GM23338 (cell line): ENCODE results near the gene MERTK. TPM values are rescaled to one million over a fixed set of nuclear protein-coding genes. Genes with fewer than 3 reads are reported as not detected.

Source experiments
- ATAC-seq: fragments of 200-7000 bp; cut with Tn5 transposase; 3 replicates; pipeline ENCODE4 v1.9.1; 2020
- DNase-seq: peaks from one replicate; pipeline ENCODE4 v3.0.0-alpha.2; 2015; ENCODE audit warnings: low spot score
- H2AFZ ChIP-seq: fragments of 200-600 bp; sonication (generic); 2 replicates; pipeline ENCODE4 v1.8.0; 2016; ENCODE audit warnings: antibody characterized with exemption, mild to moderate bottlenecking, moderate library complexity
- H3F3A ChIP-seq: fragments of 200-600 bp; sonication (generic); replicated peaks from 2 replicates; pipeline ENCODE4 v1.8.0; 2017; ENCODE audit warnings: antibody characterized with exemption, mixed run types, low read depth
- H3K27ac ChIP-seq: fragments of 200-600 bp; sonication (generic); 2 replicates; pipeline ENCODE4 v1.6.1; 2016; ENCODE audit warnings: low read depth
- H3K27me3 ChIP-seq: fragments of 200-600 bp; sonication (generic); 2 replicates; pipeline ENCODE4 v1.8.0; 2016; ENCODE audit warnings: mild to moderate bottlenecking, mixed run types, moderate library complexity; ENCODE audit not compliant: insufficient read depth
- H3K36me3 ChIP-seq: fragments of 200-600 bp; sonication (generic); 2 replicates; pipeline ENCODE4 v1.8.0; 2016; ENCODE audit warnings: mild to moderate bottlenecking; ENCODE audit not compliant: insufficient read depth
- H3K4me1 ChIP-seq: fragments of 200-600 bp; sonication (generic); 2 replicates; pipeline ENCODE4 v1.8.0; 2016; ENCODE audit warnings: mild to moderate bottlenecking, moderate library complexity; ENCODE audit not compliant: insufficient read depth
- H3K4me2 ChIP-seq: fragments of 200-600 bp; sonication (generic); 2 replicates; pipeline ENCODE4 v1.7.1; 2017; ENCODE audit warnings: mixed run types
- H3K4me3 ChIP-seq: fragments of 200-600 bp; sonication (generic); 2 replicates; pipeline ENCODE4 v1.6.1; 2016; ENCODE audit warnings: mixed run types
- H3K79me2 ChIP-seq: fragments of 200-600 bp; sonication (generic); replicated peaks from 2 replicates; pipeline ENCODE4 v1.8.0; 2017; ENCODE audit warnings: mild to moderate bottlenecking; ENCODE audit not compliant: insufficient read depth
- H3K9me2 ChIP-seq: fragments of 200-600 bp; sonication (generic); 2 replicates; pipeline ENCODE4 v1.8.0; 2017; ENCODE audit not compliant: insufficient read depth
- H4K20me1 ChIP-seq: fragments of 200-600 bp; sonication (generic); replicated peaks from 2 replicates; pipeline ENCODE4 v1.8.0; 2017; ENCODE audit warnings: mild to moderate bottlenecking; ENCODE audit not compliant: insufficient read depth
- H3K27ac Mint-ChIP-seq: 2 replicates; pipeline ENCODE4 v1.8.0; 2020; ENCODE audit warnings: inconsistent platforms, mild to moderate bottlenecking, moderate library complexity, mixed read lengths
- H3K27me3 Mint-ChIP-seq: 3 replicates; pipeline ENCODE4 v1.8.0; 2022; ENCODE audit warnings: low read depth, mild to moderate bottlenecking, moderate library complexity, mixed read lengths, inconsistent platforms; ENCODE audit not compliant: insufficient read depth, poor library complexity
- H3K36me3 Mint-ChIP-seq: 3 replicates; pipeline ENCODE4 v1.8.0; 2021; ENCODE audit warnings: low read depth, mild to moderate bottlenecking, inconsistent platforms, moderate library complexity, mixed read lengths
- H3K4me1 Mint-ChIP-seq: 3 replicates; pipeline ENCODE4 v1.8.0; 2020; ENCODE audit warnings: mild to moderate bottlenecking, inconsistent platforms, mixed read lengths
- H3K4me3 Mint-ChIP-seq: 3 replicates; pipeline ENCODE4 v1.8.0; 2021; ENCODE audit warnings: moderate library complexity, mild to moderate bottlenecking, inconsistent platforms, mixed read lengths
- H3K9me3 Mint-ChIP-seq: 3 replicates; pipeline ENCODE4 v1.8.0; 2020; ENCODE audit warnings: moderate library complexity, mild to moderate bottlenecking, inconsistent platforms, mixed read lengths
- CREB1 ChIP-seq: fragments of 250-450 bp; sonication (Bioruptor Pico); IDR thresholded peaks from 2 replicates; pipeline ENCODE4 v1.5.0; 2020; ENCODE audit warnings: low read depth, mild to moderate bottlenecking, moderate library complexity
- ETS1 ChIP-seq: IDR thresholded peaks from 2 replicates; pipeline ENCODE4 v1.6.1; 2016; ENCODE audit warnings: antibody characterized with exemption
- EZH2 ChIP-seq: fragments of 200-600 bp; sonication (generic); IDR thresholded peaks from one replicate; pipeline ENCODE4 v1.8.0; 2017; ENCODE audit warnings: antibody characterized with exemption, mild to moderate bottlenecking, low read depth; ENCODE audit not compliant: unreplicated experiment
- EZH2phosphoT487 ChIP-seq: fragments of 200-600 bp; sonication (generic); IDR thresholded peaks from one replicate; pipeline ENCODE4 v1.8.1; 2018; ENCODE audit warnings: antibody characterized with exemption; ENCODE audit not compliant: unreplicated experiment
- JUNB ChIP-seq: IDR thresholded peaks from one replicate; pipeline ENCODE4 v1.6.1; 2016; ENCODE audit warnings: antibody characterized with exemption; ENCODE audit not compliant: unreplicated experiment
- POLR2AphosphoS5 ChIP-seq: IDR thresholded peaks from 2 replicates; pipeline ENCODE4 v1.6.1; 2016; ENCODE audit warnings: antibody characterized with exemption, low read depth
- STAT1 ChIP-seq: IDR thresholded peaks from one replicate; pipeline ENCODE4 v1.6.1; 2016; ENCODE audit warnings: antibody characterized with exemption; ENCODE audit not compliant: unreplicated experiment
- ZNF114 ChIP-seq: fragments of 250-450 bp; sonication (Bioruptor Pico); IDR thresholded peaks from 2 replicates; pipeline ENCODE4 v1.5.0; 2020; ENCODE audit warnings: mild to moderate bottlenecking, moderate library complexity
- ZNF331 ChIP-seq: fragments of 250-450 bp; sonication (Bioruptor Pico); IDR thresholded peaks from 2 replicates; pipeline ENCODE4 v1.5.0; 2020; ENCODE audit warnings: low read depth, mild to moderate bottlenecking, moderate library complexity
- polyA plus RNA-seq: library from polyadenylated mRNA; unstranded; fragments of >200 nt; fragmentation: Nextera tagmentation; extraction: Ambion mirVana; gene quantifications from 2 replicates; pipeline ENCODE4 v1.2.1, GENCODE V29; 2016
- total RNA-seq: library from RNA; depleted of rRNA; stranded (reverse); fragments of >200 nt; shearing (Covaris generic); gene quantifications from 2 replicates; pipeline ENCODE4 v1.2.3, GENCODE V29; 2014
- TF ChIP-seq, protein P1 (sequence below): IDR thresholded peaks from one replicate; pipeline ENCODE4 v1.6.1; 2018; ENCODE audit warnings: antibody characterized with exemption; ENCODE audit not compliant: unreplicated experiment

MERTK gene
- total and polyA plus RNA-seq, 2 experiments from 2014 or later = 3.0 to 9.0 TPM

DNA sequence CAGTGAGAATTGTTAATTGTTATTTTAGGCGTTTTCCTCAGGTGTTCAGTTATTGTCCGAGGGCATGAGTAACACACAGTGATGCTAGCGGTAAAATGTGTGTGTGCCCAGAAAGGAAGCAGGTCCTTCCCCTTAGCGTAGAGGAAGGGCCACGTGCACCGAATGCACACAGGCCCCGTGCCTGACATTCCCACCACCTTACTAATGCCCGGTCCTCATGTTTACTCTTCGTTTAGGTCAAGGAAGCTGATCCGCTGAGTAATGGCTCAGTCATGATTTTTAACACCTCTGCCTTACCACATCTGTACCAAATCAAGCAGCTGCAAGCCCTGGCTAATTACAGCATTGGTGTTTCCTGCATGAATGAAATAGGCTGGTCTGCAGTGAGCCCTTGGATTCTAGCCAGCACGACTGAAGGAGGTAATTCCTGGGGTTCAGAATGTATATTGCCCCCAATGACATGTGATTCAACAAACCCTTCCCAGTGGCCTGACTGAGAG is 76.7 kb downstream of the MERTK start:
- H3K9me3 Mint-ChIP-seq = peaks cover 11% of the 10 kb centered on the region; the same call in 1 of the 3 replicates
- Histone ChIP-seq H3K27ac (peak overlapping the region; percentile 39; the same call in 1 of the 2 replicates), H3K4me2 (no peak overlapping the region), H2AFZ (no peak overlapping the region), H3K36me3 (no peaks in the 10 kb centered on the region), H3F3A (0 out of 2 replicates have a peak, but pooled peaks cover 3% of the 10 kb centered on the region), H3K4me3 (no peak overlapping the region), H3K27me3 (no peaks in the 10 kb centered on the region), H4K20me1 (no peaks in the 10 kb centered on the region), H3K4me1 (no peaks in the 10 kb centered on the region), H3K9me2 (no peaks in the 10 kb centered on the region), H3K79me2 (no peaks in the 10 kb centered on the region)
- TF ChIP-seq ZNF114 (CRISPR knock-in tag) (no peak), EZH2phosphoT487 (no peak), STAT1 (no peak), ETS1 (no peak), CREB1 (CRISPR knock-in tag) (no peak), ZNF331 (CRISPR knock-in tag) (no peak), POLR2AphosphoS5 (no peak)
- TF ChIP-seq, protein P1, sequence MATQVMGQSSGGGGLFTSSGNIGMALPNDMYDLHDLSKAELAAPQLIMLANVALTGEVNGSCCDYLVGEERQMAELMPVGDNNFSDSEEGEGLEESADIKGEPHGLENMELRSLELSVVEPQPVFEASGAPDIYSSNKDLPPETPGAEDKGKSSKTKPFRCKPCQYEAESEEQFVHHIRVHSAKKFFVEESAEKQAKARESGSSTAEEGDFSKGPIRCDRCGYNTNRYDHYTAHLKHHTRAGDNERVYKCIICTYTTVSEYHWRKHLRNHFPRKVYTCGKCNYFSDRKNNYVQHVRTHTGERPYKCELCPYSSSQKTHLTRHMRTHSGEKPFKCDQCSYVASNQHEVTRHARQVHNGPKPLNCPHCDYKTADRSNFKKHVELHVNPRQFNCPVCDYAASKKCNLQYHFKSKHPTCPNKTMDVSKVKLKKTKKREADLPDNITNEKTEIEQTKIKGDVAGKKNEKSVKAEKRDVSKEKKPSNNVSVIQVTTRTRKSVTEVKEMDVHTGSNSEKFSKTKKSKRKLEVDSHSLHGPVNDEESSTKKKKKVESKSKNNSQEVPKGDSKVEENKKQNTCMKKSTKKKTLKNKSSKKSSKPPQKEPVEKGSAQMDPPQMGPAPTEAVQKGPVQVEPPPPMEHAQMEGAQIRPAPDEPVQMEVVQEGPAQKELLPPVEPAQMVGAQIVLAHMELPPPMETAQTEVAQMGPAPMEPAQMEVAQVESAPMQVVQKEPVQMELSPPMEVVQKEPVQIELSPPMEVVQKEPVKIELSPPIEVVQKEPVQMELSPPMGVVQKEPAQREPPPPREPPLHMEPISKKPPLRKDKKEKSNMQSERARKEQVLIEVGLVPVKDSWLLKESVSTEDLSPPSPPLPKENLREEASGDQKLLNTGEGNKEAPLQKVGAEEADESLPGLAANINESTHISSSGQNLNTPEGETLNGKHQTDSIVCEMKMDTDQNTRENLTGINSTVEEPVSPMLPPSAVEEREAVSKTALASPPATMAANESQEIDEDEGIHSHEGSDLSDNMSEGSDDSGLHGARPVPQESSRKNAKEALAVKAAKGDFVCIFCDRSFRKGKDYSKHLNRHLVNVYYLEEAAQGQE = no peak
- no peak for DNase-seq
- H3K4me3 Mint-ChIP-seq = no peak overlapping the region
- no peak overlapping the region for H3K27ac Mint-ChIP-seq
- no peaks in the 10 kb centered on the region; the same call in 2 of the 3 replicates for H3K4me1 Mint-ChIP-seq
- ATAC-seq = no peak
- peaks cover 19% of the 10 kb centered on the region for H3K36me3 Mint-ChIP-seq
- peaks cover 2% of the 10 kb centered on the region for H3K27me3 Mint-ChIP-seq

- no peak overlapping the region for H3K27ac ChIP-seq
- no peaks in the 10 kb centered on the region for H3K4me1 ChIP-seq
- H3K4me1 Mint-ChIP-seq = no peaks in the 10 kb centered on the region; the same call in 2 of the 3 replicates
- ATAC-seq (no peak), DNase-seq (no peak)
- no peak overlapping the region for H2AFZ ChIP-seq
- no peaks in the 10 kb centered on the region for H3K9me2 ChIP-seq
- no peak overlapping the region for H3K27ac Mint-ChIP-seq
- H3K27me3 Mint-ChIP-seq = peaks cover 2% of the 10 kb centered on the region
- peaks cover 19% of the 10 kb centered on the region for H3K36me3 Mint-ChIP-seq
- no peak overlapping the region for H3K4me3 ChIP-seq
- no peaks in the 10 kb centered on the region for H4K20me1 ChIP-seq
- H3K9me3 Mint-ChIP-seq = peaks cover 11% of the 10 kb centered on the region; the same call in 1 of the 3 replicates
- 0 out of 2 replicates have a peak, but pooled peaks cover 3% of the 10 kb centered on the region for H3F3A ChIP-seq
- no peak overlapping the region for H3K4me2 ChIP-seq
- H3K79me2 ChIP-seq = no peaks in the 10 kb centered on the region
- no peaks in the 10 kb centered on the region for H3K36me3 ChIP-seq
- no peak overlapping the region for H3K4me3 Mint-ChIP-seq
- no peaks in the 10 kb centered on the region for H3K27me3 ChIP-seq
- TF ChIP-seq EZH2phosphoT487 = no peak
- TF ChIP-seq POLR2AphosphoS5 = no peak
- no peak for TF ChIP-seq ZNF114 (CRISPR knock-in tag)
- TF ChIP-seq, protein P1 = no peak
- no peak for TF ChIP-seq EZH2
- TF ChIP-seq JUNB = no peak
- no peak for TF ChIP-seq ZNF331 (CRISPR knock-in tag)
- no peak for TF ChIP-seq ETS1
These were observed 77.4 kb downstream of the MERTK start for GRCh38 chr2:111975819-111976218.
